Heart right ventricle (tissue), 16 donors: ENCODE data around the gene KIR3DL3. TPM values are rescaled to one million over a fixed set of nuclear protein-coding genes. Genes with fewer than 3 reads are reported as not detected.
"Not testable (repeated sequence)": the region's sequence is repeated elsewhere in the genome, so short reads cannot be mapped to it uniquely, and the experiment has no call there.

Experiments used
- ATAC-seq, 8 donors: fragments of 200-7000 bp; cut with Tn5 transposase; one replicate each; pipeline ENCODE4 v1.9.1; 2020; ENCODE audit warnings: mild to moderate bottlenecking in 8 of 8, moderate library complexity in 8 of 8, moderate number of reproducible peaks in 1 of 8
- DNase-seq, 2 donors: peaks; one replicate each; pipeline ENCODE4 v3.0.0-alpha.2; 2020
- H3K27ac ChIP-seq, 10 donors: fragments of 200-600 bp; sonication (generic) in 2 of 10; one replicate each; pipeline versions ENCODE4 v1.5.0 to v1.8.0; 2020 to 2022; ENCODE audit warnings: mild to moderate bottlenecking in 3 of 10
- H3K27me3 ChIP-seq, 7 donors: fragments of 200-600 bp; one replicate each; pipeline ENCODE4 v1.8.0; 2021 to 2022; ENCODE audit warnings: mild to moderate bottlenecking in 2 of 7
- H3K36me3 ChIP-seq, 9 donors: fragments of 200-600 bp; sonication (generic) in 1 of 9; one replicate each; pipeline versions ENCODE4 v1.5.0 to v1.8.0; 2020 to 2022; ENCODE audit warnings: mild to moderate bottlenecking in 2 of 9
- H3K4me1 ChIP-seq, 9 donors: fragments of 200-600 bp; sonication (generic) in 1 of 9; one replicate each; pipeline versions ENCODE4 v1.5.0 to v1.8.0; 2020 to 2022; ENCODE audit warnings: mild to moderate bottlenecking in 4 of 9
- H3K4me3 ChIP-seq, 10 donors: fragments of 200-600 bp; sonication (generic) in 2 of 10; one replicate each; pipeline versions ENCODE4 v1.5.0 to v1.8.0; 2020 to 2022; ENCODE audit warnings: mild to moderate bottlenecking in 7 of 10, moderate library complexity in 2 of 10
- H3K9me3 ChIP-seq, 11 donors: fragments of 200-600 bp in 10 of 11; sonication (generic) in 2 of 11; one replicate each; pipeline versions ENCODE4 v1.5.0 to v1.8.0; 2013 to 2022; ENCODE audit warnings: mild to moderate bottlenecking in 2 of 11, control low read depth in 1 of 11, moderate library complexity in 1 of 11
- WGBS, 2 donors: extraction: QIAGEN DNeasy Blood & Tissue Kit; methylation state at CpG; one replicate each; pipeline ENCODE4 v1.1.7; 2013; ENCODE audit warnings: inconsistent platforms in 1 of 2; 5-methylcytosine and 5-hydroxymethylcytosine counted together
- intact Hi-C, 10 donors: fragments of 100-400 bp; cut with DNase I; formaldehyde crosslinking; loops; one replicate each; pipeline versions ENCODE4 v1.11.1 to v1.14.2; 2022
- polyA plus RNA-seq, 2 donors: library from polyadenylated mRNA; stranded (reverse); fragments of 200-250 nt; gene quantifications; one replicate each; pipeline ENCODE4 v1.2.3, GENCODE V29; 2013
- total RNA-seq, 10 donors: library from RNA; stranded (reverse); fragmentation: NEBNext Ultra II Directional in 3 of 10; extraction: Animal tissue kit (Norgen Biotek cat#: 25700) in 3 of 10; gene quantifications; one replicate each; pipeline versions ENCODE4 v1.2.1 to v1.2.4, GENCODE V29; 2021 to 2023
- TF ChIP-seq, protein P1 (sequence below), 9 donors: fragments of 200-600 bp; sonication (generic) in 2 of 9; IDR thresholded peaks; one replicate each; pipeline versions ENCODE4 v1.5.0 to v1.8.0; 2021 to 2022; ENCODE audit warnings: antibody characterized with exemption in 9 of 9, mild to moderate bottlenecking in 5 of 9, moderate library complexity in 1 of 9
- donor health status: Arrhythmogenic right ventricular cardiomyopathy.
- donor health status: ischemic (EF 13 %, LVEDD 7.1; RV severe dilation, severe dysfunction).
- donor health status: healthy with polysubstance abuse.
- donor health status: DM: no; HTN: yes; CAD: no.
- donor health status: DM: no; HTN: no; CAD: no.
- donor health status: ischemic (EF 25% LVEDD 6.9; RV normal size, moderate dysfunction).
- donor health status: ischemic (EF 25% LVEDD 5.7; RV mildly dilated, moderate dysfunction).
- donor health status: healthy.
- donor health status: DM: yes; HTN: yes; CAD: no.
- donor health status: Ischemic cardiomyopathy.
- donor health status: ischemic (EF 35%, LVEDD 5.7; RV mildly dilated, moderate dysfunction).
- donor health status: nonischemic (EF 11% LVEDD 7.7; RV severe dilation, severe dysfunction).
- donor health status: DM: yes; HTN: yes; CAD: no.
- donor health status: PGD.
- donor health status: ischemic (EF 29% LVEDD 5.4; RV normal size, mild dysfunction).
- donor health status: nonischemic (EF 23%, LVEDD 6.1; RV moderate dilation, normal function).

Gene KIR3DL3
- total and polyA plus RNA-seq, 12 donors: not detected

- H3K27me3 ChIP-seq: peaks cover 0 to 5% (median 0%) of the 10 kb centered on the region in 7 donors
- no peaks in the 10 kb centered on the region for H3K36me3 ChIP-seq
- peaks cover 0 to 16% (median 0%) of the 10 kb centered on the region in 11 donors for H3K9me3 ChIP-seq
- no peak for DNase-seq
- no peaks in the 10 kb centered on the region for H3K4me1 ChIP-seq
- ATAC-seq: no peak
- intact Hi-C loops: loop anchor here in 1 of 10 donors (10.0 kb wide), 1 partner anchor 114 kb away; no protein-coding TSS in a partner anchor
- 53 to 55% methylated on average over 8 of the region's 8 CpGs for WGBS, 2 donors
- TF ChIP-seq, protein P1, sequence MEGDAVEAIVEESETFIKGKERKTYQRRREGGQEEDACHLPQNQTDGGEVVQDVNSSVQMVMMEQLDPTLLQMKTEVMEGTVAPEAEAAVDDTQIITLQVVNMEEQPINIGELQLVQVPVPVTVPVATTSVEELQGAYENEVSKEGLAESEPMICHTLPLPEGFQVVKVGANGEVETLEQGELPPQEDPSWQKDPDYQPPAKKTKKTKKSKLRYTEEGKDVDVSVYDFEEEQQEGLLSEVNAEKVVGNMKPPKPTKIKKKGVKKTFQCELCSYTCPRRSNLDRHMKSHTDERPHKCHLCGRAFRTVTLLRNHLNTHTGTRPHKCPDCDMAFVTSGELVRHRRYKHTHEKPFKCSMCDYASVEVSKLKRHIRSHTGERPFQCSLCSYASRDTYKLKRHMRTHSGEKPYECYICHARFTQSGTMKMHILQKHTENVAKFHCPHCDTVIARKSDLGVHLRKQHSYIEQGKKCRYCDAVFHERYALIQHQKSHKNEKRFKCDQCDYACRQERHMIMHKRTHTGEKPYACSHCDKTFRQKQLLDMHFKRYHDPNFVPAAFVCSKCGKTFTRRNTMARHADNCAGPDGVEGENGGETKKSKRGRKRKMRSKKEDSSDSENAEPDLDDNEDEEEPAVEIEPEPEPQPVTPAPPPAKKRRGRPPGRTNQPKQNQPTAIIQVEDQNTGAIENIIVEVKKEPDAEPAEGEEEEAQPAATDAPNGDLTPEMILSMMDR (IDR thresholded peaks at IDR 0.05): no peak
- H3K4me3 ChIP-seq: no peak overlapping the region
- H3K27ac ChIP-seq: no peak overlapping the region
Measured at GRCh38 chr19:54731191-54731590, 6.9 kb downstream of the KIR3DL3 start.

GRCh38 chr19:54738306-54738705 is 14.1 kb downstream of the KIR3DL3 start, which contains the start of gene KIR2DL3:
Gene KIR2DL3, plus strand, starts transcription at chr19:54738513. Its CDS starts 33 bp downstream, at chr19:54738546.
- H3K4me3 ChIP-seq, H3K36me3 ChIP-seq, H3K4me1 ChIP-seq, H3K27me3 ChIP-seq, H3K27ac ChIP-seq, DNase-seq, ATAC-seq: not testable (repeated sequence)
- 87 to 88% methylated on average over 14 to 16 of the region's 16 CpGs for WGBS, 2 donors
- peaks cover 0 to 11% (median 0%) of the 10 kb centered on the region in 11 donors for H3K9me3 ChIP-seq
- intact Hi-C loops: loop anchor here in 3 of 10 donors (2.0 to 10.0 kb wide), 3 partner anchors 106 to 110 kb away; no protein-coding TSS in a partner anchor

DNA sequence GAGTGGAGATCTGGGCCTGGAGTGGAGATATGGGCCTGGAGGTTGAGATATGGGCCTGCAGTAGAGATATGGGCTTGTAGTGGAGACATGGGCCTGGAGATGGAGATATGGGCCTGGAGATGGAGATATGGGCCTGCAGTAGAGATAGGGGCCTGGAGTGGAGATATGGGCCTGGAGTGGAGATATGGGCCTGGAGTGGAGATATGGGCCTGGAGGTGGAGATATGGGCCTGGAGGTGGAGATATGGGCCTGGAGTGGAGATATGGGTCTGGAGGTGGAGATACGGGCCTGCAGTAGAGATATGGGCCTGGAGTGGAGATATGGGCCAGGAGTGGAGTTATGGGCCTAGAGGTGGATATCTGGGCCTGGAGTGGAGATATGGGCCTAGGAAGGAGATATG is 14.5 kb downstream of the KIR3DL3 start:
- DNase-seq (no peak), ATAC-seq (no peak)
- intact Hi-C loops: loop anchor here in 3 of 10 donors (2.0 to 10.0 kb wide), 3 partner anchors 106 to 110 kb away; no protein-coding TSS in a partner anchor
- TF ChIP-seq, protein P1 (IDR thresholded peaks at IDR 0.05): no peak
- Histone ChIP-seq H3K4me3 (no peak overlapping the region), H3K27me3 (peaks cover 0 to 3% (median 0%) of the 10 kb centered on the region in 7 donors), H3K36me3 (no peaks in the 10 kb centered on the region), H3K4me1 (no peaks in the 10 kb centered on the region), H3K9me3 (peaks cover 0 to 10% (median 0%) of the 10 kb centered on the region in 11 donors), H3K27ac (no peak overlapping the region)
- 50 to 81% methylated on average over 1 of the region's 1 CpG for WGBS, 2 donors

DNA sequence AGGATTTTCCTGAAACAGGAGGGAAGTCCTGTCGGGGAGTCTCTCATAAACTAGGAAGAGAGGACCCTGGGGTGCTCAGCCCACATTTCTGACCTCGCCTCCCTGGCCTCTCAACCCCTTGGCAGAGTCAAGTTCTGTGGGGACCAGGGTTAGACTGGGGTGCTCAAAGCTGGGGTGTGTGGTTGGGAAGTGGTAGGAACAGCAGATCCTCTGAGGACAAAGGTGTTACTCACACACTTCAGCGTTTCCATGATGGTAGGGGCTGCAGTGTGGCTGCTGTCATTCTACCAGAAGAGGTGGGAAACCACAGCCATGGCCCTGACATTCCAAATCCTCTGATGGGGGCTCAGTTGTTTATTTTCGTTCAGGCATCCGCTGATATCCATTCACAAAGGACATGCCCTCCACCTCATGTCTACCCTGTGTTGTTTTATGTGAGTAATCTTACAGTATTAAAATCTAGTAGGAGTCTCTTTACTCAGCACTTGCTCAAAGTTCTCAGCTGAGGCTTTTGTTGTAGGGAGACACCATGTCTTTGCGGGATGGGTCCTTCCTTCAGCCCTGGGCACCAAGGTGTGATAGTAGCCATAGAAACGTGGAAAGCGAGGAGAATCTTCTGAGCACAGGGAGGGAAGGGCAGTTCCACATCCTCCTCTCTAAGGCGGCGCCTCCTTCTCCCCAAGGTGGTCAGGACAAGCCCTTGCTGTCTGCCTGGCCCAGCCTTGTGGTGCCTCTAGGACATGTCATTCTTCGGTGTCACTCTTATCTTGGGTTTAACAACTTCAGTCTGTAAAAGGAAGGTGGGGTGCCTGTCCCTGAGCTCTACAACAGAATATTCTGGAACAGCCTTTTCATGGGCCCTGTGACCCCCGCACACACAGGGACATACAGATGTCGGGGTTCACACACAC is 15.6 kb downstream of the KIR3DL3 start:
- no peak overlapping the region for H3K4me3 ChIP-seq
- TF ChIP-seq, protein P1 (IDR thresholded peaks at IDR 0.05): no peak
- H3K4me1 ChIP-seq: no peaks in the 10 kb centered on the region
- no peaks in the 10 kb centered on the region for H3K9me3 ChIP-seq
- no peak overlapping the region for H3K27ac ChIP-seq
- H3K27me3 ChIP-seq: peaks cover 0 to 3% (median 0%) of the 10 kb centered on the region in 7 donors
- no peak for ATAC-seq
- no peaks in the 10 kb centered on the region for H3K36me3 ChIP-seq
- 71 to 73% methylated on average over 13 of the region's 13 CpGs for WGBS, 2 donors
- no peak for DNase-seq
- intact Hi-C loops: loop anchor here in 3 of 10 donors (2.0 to 10.0 kb wide), 3 partner anchors 105 to 109 kb away; no protein-coding TSS in a partner anchor

DNA sequence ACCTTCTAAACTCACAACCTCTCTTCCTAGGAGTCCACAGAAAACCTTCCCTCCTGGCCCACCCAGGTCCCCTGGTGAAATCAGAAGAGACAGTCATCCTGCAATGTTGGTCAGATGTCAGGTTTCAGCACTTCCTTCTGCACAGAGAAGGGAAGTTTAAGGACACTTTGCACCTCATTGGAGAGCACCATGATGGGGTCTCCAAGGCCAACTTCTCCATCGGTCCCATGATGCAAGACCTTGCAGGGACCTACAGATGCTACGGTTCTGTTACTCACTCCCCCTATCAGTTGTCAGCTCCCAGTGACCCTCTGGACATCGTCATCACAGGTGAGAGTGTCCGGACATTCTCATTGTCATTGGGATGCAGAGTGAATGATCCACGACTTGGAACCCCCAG is 17.7 kb downstream of the KIR3DL3 start:
- DNase-seq, H3K9me3 ChIP-seq, ATAC-seq, H3K36me3 ChIP-seq, H3K4me3 ChIP-seq, H3K27ac ChIP-seq, H3K27me3 ChIP-seq, intact Hi-C loops, H3K4me1 ChIP-seq: not testable (repeated sequence)
- WGBS, 2 donors: 54 to 61% methylated on average over 5 of the region's 5 CpGs

GRCh38 chr19:54744080-54744479 is 19.8 kb downstream of the KIR3DL3 start:
- H3K9me3 ChIP-seq, H3K27me3 ChIP-seq, ATAC-seq, DNase-seq, intact Hi-C loops, H3K4me3 ChIP-seq, H3K4me1 ChIP-seq, H3K27ac ChIP-seq, H3K36me3 ChIP-seq: not testable (repeated sequence)
- WGBS, 2 donors: 69 to 70% methylated on average over 5 of the region's 5 CpGs

DNA sequence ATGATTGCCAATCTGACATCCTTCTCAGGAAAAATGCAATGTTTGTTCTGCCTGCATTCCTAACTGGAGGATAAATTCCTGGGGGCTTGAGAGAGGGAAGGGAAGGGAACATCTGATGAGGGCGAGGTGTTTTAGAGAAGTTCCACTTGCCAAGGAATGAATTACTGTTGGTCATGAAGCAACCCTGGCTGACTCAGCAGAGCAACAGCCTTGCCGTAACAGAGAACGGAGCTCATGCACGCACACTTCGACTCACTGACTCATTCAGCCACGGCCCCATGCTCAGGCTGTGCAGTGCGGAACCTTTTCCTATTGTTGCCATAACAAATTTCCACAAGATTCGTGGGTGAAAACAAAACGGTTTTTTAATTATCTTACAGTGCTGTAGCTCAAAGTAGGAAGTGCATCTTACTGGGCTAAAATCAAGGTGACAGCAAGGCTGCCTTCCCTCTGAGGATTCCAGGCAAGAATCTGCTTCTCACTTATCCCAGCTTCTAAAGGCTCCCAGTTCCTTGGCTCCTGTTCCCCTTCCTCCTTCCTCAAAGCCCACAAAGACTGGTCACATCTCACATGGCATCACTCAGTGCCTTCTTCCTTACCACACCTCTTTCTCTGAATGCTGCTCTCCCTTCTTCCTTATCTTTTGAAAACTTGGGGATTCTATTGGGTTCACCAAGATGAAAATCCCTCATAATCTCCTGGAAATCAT is 23.5 kb downstream of the KIR3DL3 start:
- 70 to 71% methylated on average over 9 of the region's 9 CpGs for WGBS, 2 donors

More for the DNA sequence above, 23.5 kb downstream of the KIR3DL3 start:
- H3K4me1 ChIP-seq, DNase-seq, H3K4me3 ChIP-seq, H3K27ac ChIP-seq, H3K36me3 ChIP-seq, H3K27me3 ChIP-seq, H3K9me3 ChIP-seq, ATAC-seq, intact Hi-C loops: not testable (repeated sequence)
